Retinal pigment epithelial cell (primary cell): ENCODE measurements around the gene RSAD1.

Experiments used
- DNase-seq: peaks from one replicate; pipeline ENCODE4 v3.0.0-alpha.2; 2010; ENCODE audit warnings: low read depth
- H3K4me3 ChIP-seq: 2 replicates; pipeline ENCODE4 v1.5.1; 2011; ENCODE audit warnings: mild to moderate bottlenecking, low read length, control low read depth, moderate library complexity
- TF ChIP-seq, protein P1 (sequence below): conservative IDR thresholded peaks from 2 replicates; pipeline ENCODE4 v1.5.1; 2011; ENCODE audit warnings: low read depth, low read length, control low read depth, inconsistent platforms

RSAD1 gene

DNA sequence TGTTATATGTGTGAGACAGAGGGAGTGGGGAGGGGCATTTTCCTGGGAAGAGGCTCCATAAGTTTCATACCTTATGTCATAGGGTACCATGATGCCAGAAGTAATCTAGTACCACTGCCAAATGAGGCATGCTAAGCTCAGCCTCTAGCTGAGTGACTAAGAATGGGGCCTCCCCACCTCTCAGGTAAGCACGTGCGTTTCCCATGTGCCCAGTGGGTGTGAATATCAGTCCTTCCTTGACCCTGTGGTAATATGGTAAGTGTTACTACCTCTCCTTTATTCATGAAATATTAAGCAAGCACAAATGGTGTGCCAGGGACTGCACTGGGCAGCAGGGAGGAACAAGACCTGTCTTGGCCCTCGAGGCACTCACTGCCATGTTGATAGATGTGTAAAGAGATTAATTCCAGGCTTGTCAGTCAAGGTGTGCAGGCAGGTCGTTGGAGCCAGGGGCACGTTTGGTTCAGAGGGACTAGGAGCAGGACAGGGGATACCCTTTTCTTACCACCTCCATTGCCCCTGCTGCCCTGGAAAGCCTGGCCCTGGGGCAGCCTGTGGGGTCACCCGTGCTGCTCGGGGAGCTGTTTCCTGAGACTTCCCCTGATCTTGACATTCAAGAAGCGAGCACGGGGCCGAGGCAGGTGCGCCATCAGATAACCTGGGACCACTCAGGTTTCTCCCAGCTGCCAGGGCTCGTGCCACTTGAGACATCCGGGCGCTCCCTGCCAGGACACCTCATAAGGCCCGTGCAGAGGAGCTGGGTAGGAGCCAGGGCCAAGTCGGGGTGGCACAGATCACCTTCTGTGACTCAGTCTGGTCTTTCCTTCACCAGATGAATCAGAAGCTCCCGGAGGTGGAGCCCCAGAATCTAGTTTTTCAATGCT lies 8.8 kb downstream of the RSAD1 start:
- TF ChIP-seq, protein P1, sequence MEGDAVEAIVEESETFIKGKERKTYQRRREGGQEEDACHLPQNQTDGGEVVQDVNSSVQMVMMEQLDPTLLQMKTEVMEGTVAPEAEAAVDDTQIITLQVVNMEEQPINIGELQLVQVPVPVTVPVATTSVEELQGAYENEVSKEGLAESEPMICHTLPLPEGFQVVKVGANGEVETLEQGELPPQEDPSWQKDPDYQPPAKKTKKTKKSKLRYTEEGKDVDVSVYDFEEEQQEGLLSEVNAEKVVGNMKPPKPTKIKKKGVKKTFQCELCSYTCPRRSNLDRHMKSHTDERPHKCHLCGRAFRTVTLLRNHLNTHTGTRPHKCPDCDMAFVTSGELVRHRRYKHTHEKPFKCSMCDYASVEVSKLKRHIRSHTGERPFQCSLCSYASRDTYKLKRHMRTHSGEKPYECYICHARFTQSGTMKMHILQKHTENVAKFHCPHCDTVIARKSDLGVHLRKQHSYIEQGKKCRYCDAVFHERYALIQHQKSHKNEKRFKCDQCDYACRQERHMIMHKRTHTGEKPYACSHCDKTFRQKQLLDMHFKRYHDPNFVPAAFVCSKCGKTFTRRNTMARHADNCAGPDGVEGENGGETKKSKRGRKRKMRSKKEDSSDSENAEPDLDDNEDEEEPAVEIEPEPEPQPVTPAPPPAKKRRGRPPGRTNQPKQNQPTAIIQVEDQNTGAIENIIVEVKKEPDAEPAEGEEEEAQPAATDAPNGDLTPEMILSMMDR: no peak
- no peak overlapping the region for H3K4me3 ChIP-seq
- DNase-seq: no peak

DNA sequence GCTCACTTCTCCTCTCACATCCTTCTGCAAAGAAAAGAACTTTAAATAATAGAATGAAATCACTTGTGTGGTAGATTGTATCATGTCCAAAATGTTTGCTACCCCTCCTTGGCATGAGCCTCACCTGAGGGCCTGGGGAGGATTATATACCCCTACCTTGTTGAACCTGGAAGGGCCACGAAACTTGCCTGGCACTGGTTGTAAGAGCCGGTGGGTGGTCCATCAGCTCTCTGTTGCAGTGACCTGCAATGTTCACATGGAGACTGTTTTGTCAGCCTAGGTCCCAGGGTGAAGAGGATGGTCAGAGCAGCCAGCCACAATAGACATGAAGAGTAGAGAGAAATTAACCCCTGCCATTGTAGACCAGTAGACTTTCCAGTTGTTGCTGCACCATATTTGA lies 10.2 kb downstream of the RSAD1 start:
- no peak for DNase-seq
- TF ChIP-seq, protein P1: no peak
- H3K4me3 ChIP-seq: no peak overlapping the region

DNA sequence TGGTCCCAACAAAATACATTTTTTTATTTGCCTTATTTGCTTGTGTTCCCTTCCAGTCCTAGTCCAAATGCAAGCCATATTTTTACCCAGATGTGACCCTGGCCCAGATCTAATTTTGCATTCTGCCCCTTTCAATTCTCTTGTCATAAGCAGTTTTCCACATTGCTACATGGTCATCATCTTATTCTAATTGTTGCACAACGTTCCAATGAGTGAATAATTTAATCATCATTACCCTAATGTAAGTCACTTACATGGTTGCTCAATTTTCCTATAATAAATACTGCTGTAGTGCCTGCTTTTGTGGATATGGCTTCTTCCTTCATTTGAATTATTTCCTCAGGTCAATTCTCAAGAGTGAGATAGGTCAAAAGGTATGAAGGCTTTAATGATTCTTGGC lies 12.8 kb downstream of the RSAD1 start:
- TF ChIP-seq, protein P1: no peak
- no peak overlapping the region for H3K4me3 ChIP-seq
- no peak for DNase-seq

DNA sequence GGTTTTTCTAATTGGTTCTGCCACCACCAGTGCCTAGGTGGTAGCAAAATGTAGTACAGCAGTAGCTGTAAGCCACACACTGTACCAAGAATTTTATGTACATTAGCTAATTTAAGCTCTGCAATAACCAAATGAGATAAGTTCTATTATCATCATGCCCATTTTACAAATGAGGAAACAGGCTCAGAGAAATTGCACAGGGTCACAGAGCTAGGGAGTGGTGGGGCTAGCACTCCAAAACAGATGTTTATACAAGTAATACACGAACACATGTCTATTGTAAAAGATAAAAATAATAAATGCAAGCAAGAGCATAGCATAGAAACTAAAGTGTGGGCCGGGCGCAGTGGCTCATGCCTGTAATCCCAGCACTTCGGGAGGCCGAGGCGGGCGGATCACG lies 13.6 kb downstream of the RSAD1 start:
- TF ChIP-seq, protein P1: no peak
- H3K4me3 ChIP-seq: no peak overlapping the region
- no peak for DNase-seq

DNA sequence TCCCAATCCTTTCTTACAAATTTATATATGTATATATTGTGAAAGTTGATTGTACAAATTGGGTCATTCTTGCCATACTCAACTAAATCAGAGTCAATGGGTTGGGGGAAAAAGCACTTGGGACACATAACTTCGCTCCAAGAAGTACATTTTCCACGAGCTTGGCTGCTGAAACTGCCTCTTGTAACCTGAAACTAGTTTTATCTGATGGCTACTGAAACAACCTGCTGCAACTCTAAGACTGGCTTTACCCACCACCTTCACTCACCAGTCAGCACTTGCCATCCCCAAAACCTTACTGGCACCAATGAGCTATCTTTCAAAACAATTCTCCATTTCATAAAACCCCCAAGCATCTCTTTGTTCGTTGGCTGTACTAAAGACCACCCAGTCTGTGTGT lies 15.1 kb downstream of the RSAD1 start:
- TF ChIP-seq, protein P1: no peak
- DNase-seq: no peak
- H3K4me3 ChIP-seq: no peak overlapping the region

DNA sequence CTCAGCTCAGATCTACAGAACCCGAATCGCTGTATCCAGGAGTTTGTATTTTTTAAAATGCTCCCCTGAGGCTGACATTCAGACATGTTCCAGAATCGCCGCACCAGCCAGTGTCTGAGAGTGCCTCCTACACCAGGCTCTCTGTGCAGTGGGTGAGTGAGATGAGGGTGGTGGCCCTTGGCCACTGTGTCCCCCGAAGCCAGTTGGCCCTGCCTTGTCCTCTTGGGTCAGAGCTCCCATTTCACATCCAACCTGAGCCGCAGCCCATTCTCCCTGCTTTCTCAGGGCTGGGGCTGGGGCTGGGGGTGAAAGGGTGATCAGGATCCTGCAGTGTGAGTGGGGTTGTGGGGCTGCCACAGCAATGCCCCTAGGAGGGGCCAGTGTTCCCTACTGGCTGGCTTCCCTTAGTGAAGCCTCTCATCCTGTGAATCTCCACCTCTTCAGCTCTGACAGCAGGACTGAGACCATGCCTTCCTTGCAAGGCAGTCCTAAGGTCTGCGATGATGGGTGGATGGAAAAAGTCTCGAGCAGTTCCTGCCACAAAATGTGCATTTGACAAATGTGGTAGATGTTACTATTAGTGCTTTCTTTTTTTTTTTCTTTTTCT lies 16.7 kb downstream of the RSAD1 start:
- no peak for DNase-seq
- H3K4me3 ChIP-seq: no peak overlapping the region
- TF ChIP-seq, protein P1: no peak

DNA sequence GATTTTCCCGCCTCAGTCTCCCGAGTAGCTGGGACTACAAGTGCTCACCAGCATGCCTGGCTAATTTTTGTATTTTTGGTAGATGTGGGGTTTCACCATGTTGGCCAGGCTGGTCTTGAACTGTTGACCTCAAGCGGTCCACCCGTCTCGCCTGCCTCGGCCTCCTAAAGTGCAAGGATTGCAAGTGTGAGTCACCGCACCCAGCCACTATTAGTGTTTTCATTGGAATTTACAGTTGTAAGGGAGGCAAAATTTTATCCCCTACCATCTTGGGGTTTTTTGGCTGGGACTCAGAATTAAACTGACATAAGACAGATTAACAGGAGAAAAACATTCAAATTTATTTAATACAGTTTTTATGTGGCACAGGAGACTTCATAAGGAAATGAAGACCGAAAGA lies 17.3 kb downstream of the RSAD1 start:
- peak; percentile 48 for DNase-seq
- TF ChIP-seq, protein P1: no peak
- no peak overlapping the region for H3K4me3 ChIP-seq
